SJCRH30 (cell line): ENCODE measurements around the gene KIF3A. TPM values are rescaled to one million over a fixed set of nuclear protein-coding genes. Genes with fewer than 3 reads are reported as not detected.

Source experiments
- DNase-seq, 2 experiments: peaks; one replicate each; pipeline ENCODE4 v3.0.0-alpha.2; 2015 to 2020
- H3K27ac ChIP-seq: fragments of 250-450 bp; sonication (Bioruptor Pico); 2 replicates; pipeline ENCODE4 v1.5.1; 2020; ENCODE audit warnings: mild to moderate bottlenecking, moderate library complexity
- H3K27me3 ChIP-seq: fragments of 250-450 bp; sonication (Bioruptor Pico); 2 replicates; pipeline ENCODE4 v1.5.1; 2020; ENCODE audit warnings: mild to moderate bottlenecking, moderate library complexity
- H3K36me3 ChIP-seq: fragments of 250-450 bp; sonication (Bioruptor Pico); 2 replicates; pipeline ENCODE4 v1.5.1; 2020; ENCODE audit warnings: mild to moderate bottlenecking, moderate library complexity
- H3K4me1 ChIP-seq: fragments of 250-450 bp; sonication (Bioruptor Pico); 2 replicates; pipeline ENCODE4 v1.5.1; 2020; ENCODE audit warnings: mild to moderate bottlenecking, moderate library complexity
- H3K4me3 ChIP-seq: fragments of 250-450 bp; sonication (Bioruptor Pico); 2 replicates; pipeline ENCODE4 v1.5.1; 2020; ENCODE audit warnings: mild to moderate bottlenecking, moderate library complexity
- H3K9me3 ChIP-seq: fragments of 250-450 bp; sonication (Bioruptor Pico); replicated peaks from 2 replicates; pipeline ENCODE4 v1.5.1; 2020; ENCODE audit warnings: mild to moderate bottlenecking, moderate library complexity
- total RNA-seq: library from RNA; depleted of rRNA; stranded (reverse); fragments of >200 nt; shearing (Covaris generic); gene quantifications from 2 replicates; pipeline ENCODE4 v1.2.3, GENCODE V29; 2014

KIF3A gene
- total RNA-seq, 1 experiment from 2014 or later = 8.3 TPM

GRCh38 chr5:132688536-132689339 is 48.6 kb downstream of the KIF3A start:
- no peaks in the 10 kb centered on the region for H3K36me3 ChIP-seq
- H3K4me3 ChIP-seq = no peak overlapping the region
- no peaks in the 10 kb centered on the region for H3K27me3 ChIP-seq
- no peaks in the 10 kb centered on the region for H3K4me1 ChIP-seq
- no peak overlapping the region for H3K27ac ChIP-seq
- no peak for DNase-seq
- H3K9me3 ChIP-seq = no peaks in the 10 kb centered on the region

DNA sequence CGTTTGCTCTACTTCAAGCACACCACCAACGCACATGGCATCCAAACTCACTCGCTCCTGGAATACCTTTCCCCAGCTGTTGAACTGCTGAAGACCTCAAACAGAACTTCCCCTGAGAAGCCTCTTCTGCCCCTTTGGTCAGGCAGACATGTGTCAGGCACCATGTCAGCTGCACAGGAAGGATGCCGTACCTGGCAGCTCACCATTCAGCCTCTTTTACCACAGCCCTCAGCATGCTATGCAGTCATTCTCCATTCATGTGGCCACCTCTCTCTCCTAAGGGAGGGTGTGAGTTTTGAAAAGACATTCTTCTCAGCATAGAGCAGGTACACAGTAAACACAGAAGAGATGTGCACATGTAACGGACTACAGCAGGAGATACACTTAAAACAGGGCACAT is 49.4 kb downstream of the KIF3A start:
- Histone ChIP-seq H3K36me3 (no peaks in the 10 kb centered on the region), H3K4me3 (no peak overlapping the region), H3K4me1 (no peaks in the 10 kb centered on the region), H3K27me3 (no peaks in the 10 kb centered on the region), H3K27ac (no peak overlapping the region), H3K9me3 (no peaks in the 10 kb centered on the region)
- DNase-seq = no peak

DNA sequence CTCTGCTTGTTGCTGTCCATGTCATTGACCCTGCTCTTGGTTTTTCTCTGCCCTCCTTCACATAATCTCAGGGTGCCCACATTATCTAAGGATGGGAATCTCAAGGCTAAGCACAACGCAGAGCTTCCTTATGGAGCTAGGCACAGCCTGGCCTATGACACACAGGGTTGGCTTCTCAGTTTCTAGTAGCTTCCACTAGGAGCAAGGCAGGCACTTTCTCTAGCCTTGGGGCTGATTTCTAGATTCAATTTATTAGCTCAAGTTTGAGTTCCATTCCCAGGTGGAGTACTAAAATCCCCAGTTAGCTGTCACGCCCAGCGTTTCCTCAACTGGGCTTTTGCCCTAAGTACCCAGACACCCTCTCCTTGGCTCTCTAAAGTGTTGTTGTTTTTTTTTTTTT is 51.2 kb downstream of the KIF3A start:
- no peak for DNase-seq
- Histone ChIP-seq H3K4me1 (no peaks in the 10 kb centered on the region), H3K27ac (no peak overlapping the region), H3K4me3 (no peak overlapping the region), H3K9me3 (no peaks in the 10 kb centered on the region), H3K27me3 (no peaks in the 10 kb centered on the region), H3K36me3 (no peaks in the 10 kb centered on the region)

DNA sequence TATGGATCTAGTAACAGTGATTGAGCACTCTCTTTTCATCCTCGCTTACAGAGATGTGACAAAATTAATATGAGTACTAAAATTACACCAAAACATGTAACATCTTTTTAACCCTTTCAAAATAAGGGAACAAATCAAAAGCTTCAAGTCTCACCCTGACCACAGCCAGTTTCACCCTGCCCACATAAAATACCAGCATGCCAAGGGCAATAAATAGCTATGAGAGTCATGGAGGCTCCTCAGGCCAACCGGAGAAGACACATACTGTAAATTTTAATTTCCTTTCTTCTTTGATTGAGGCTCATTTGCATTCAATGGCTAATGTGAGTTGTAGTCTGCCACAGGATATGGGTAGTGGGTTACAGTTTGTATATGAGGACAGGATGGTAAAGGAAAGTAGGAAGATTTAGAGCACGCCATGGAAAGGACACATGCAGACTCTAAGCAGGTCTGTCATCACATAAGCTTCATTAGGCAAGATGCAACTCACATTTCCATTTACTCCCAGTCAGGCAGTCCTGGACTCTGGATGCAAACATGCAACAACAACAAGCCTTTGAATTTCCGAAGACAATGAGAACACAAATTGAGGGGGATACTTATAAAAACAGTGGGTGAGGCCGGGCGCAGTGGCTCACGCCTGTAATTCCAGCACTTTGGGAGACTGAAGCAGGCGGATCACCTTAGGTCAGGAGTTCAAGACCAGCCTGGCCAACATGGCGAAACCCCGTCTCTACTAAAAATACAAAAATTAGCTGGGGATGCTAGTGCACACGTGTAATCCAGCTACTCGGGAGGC is 52.2 kb downstream of the KIF3A start:
- DNase-seq = no peak
- Histone ChIP-seq H3K27me3 (no peaks in the 10 kb centered on the region), H3K27ac (no peak overlapping the region), H3K9me3 (no peaks in the 10 kb centered on the region), H3K36me3 (no peaks in the 10 kb centered on the region), H3K4me3 (no peak overlapping the region), H3K4me1 (no peaks in the 10 kb centered on the region)

GRCh38 chr5:132684491-132684890 is 52.9 kb downstream of the KIF3A start:
- Histone ChIP-seq H3K4me3 (no peak overlapping the region), H3K27ac (no peak overlapping the region), H3K36me3 (no peaks in the 10 kb centered on the region), H3K9me3 (no peaks in the 10 kb centered on the region), H3K27me3 (no peaks in the 10 kb centered on the region), H3K4me1 (no peaks in the 10 kb centered on the region)
- no peak for DNase-seq

- Histone ChIP-seq H3K9me3 (no peaks in the 10 kb centered on the region), H3K4me3 (no peak overlapping the region), H3K27ac (no peak overlapping the region), H3K27me3 (no peaks in the 10 kb centered on the region), H3K4me1 (peaks cover 4% of the 10 kb centered on the region; the same call in 1 of the 2 replicates), H3K36me3 (no peaks in the 10 kb centered on the region)
- no peak for DNase-seq
Observed at GRCh38 chr5:132681983-132682382, 55.4 kb downstream of the KIF3A start.

DNA sequence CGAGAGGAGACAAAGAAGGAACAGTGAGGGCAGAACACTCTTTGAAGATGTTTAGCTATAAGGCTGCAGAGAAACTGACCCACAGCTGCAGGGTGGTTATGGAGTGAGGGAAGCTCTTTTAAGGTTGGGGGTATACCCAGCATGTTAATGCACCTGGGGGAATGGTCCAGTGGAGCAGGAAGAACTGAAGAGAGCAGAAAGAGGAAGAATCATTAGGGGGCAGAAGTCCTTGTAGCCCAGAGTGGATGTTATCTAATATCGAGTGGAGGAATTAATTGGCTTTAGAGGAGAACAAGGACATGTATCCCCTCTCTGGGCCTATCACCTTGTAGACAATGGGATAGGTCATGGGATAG is 55.9 kb downstream of the KIF3A start:
- DNase-seq = no peak
- Histone ChIP-seq H3K36me3 (no peaks in the 10 kb centered on the region), H3K9me3 (no peaks in the 10 kb centered on the region), H3K4me1 (peaks cover 6% of the 10 kb centered on the region; the same call in 1 of the 2 replicates), H3K4me3 (no peak overlapping the region), H3K27ac (no peak overlapping the region), H3K27me3 (no peaks in the 10 kb centered on the region)

GRCh38 chr5:132680780-132681475 is 56.4 kb downstream of the KIF3A start:
- Histone ChIP-seq H3K27ac (no peak overlapping the region), H3K4me3 (no peak overlapping the region), H3K9me3 (no peaks in the 10 kb centered on the region), H3K4me1 (peaks cover 6% of the 10 kb centered on the region; the same call in 1 of the 2 replicates), H3K27me3 (no peaks in the 10 kb centered on the region), H3K36me3 (no peaks in the 10 kb centered on the region)
- DNase-seq = no peak

- no peak overlapping the region for H3K4me3 ChIP-seq
- no peaks in the 10 kb centered on the region for H3K27me3 ChIP-seq
- H3K36me3 ChIP-seq = no peaks in the 10 kb centered on the region
- H3K4me1 ChIP-seq = peaks cover 6% of the 10 kb centered on the region; the same call in 1 of the 2 replicates
- no peaks in the 10 kb centered on the region for H3K9me3 ChIP-seq
- no peak overlapping the region for H3K27ac ChIP-seq
- DNase-seq = no peak
Observed at GRCh38 chr5:132679717-132680380, 57.5 kb downstream of the KIF3A start.

DNA sequence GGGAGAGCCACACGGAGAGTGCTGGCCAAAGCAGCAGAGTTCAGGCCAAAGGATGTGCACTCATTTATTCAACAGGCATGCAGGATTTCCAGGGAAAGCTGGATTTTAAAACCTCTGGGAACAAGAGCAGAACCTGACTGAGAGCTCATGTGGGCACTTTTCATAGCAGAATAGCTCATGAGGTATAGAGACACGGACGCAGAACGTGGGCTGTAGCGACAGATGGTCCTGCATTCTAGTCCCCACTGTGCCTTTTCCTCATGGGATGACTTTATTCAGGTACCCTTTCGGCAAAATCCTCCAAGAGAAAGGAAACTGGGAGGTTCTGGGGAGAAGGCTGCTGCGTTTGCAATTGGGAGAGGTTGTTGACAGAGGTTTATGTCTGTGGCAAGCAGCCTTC is 58.2 kb downstream of the KIF3A start:
- no peak overlapping the region for H3K4me3 ChIP-seq

GRCh38 chr5:132678735-132679134 is 58.6 kb downstream of the KIF3A start:
- Histone ChIP-seq H3K4me1 (peaks cover 6% of the 10 kb centered on the region; the same call in 1 of the 2 replicates), H3K36me3 (no peaks in the 10 kb centered on the region), H3K27me3 (no peaks in the 10 kb centered on the region), H3K4me3 (no peak overlapping the region), H3K27ac (no peak overlapping the region), H3K9me3 (no peaks in the 10 kb centered on the region)
- no peak for DNase-seq

More for the DNA sequence above, 58.2 kb downstream of the KIF3A start:
- no peaks in the 10 kb centered on the region for H3K36me3 ChIP-seq
- no peak overlapping the region for H3K27ac ChIP-seq
- no peaks in the 10 kb centered on the region for H3K27me3 ChIP-seq
- H3K9me3 ChIP-seq = no peaks in the 10 kb centered on the region
- no peak for DNase-seq
- peaks cover 6% of the 10 kb centered on the region; the same call in 1 of the 2 replicates for H3K4me1 ChIP-seq

GRCh38 chr5:132677682-132678400 is 59.5 kb downstream of the KIF3A start:
- no peaks in the 10 kb centered on the region for H3K27me3 ChIP-seq
- no peaks in the 10 kb centered on the region for H3K9me3 ChIP-seq
- DNase-seq = no peak
- no peaks in the 10 kb centered on the region for H3K36me3 ChIP-seq
- H3K27ac ChIP-seq = no peak overlapping the region
- H3K4me3 ChIP-seq = no peak overlapping the region
- peaks cover 6% of the 10 kb centered on the region; the same call in 1 of the 2 replicates for H3K4me1 ChIP-seq

DNA sequence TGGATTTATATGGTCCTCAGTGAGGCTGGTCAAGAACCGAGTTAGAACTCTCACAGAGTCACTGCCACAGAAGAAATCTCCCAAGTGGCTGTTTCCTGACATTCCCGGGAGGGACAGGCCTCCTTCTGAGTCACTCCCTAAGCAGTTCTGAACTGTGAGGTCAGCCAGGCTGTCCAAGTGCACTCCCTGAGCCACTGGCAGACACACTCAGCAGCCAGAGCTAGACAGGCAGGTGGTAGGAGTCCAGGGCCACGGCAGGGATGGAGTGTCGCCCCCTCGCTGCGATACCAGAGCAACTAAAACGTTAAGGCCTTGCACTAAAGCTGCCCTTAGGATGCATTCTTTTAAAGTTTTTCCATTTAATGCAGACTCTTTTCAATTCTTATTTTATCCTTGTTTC is 60.2 kb downstream of the KIF3A start:
- Histone ChIP-seq H3K9me3 (no peaks in the 10 kb centered on the region), H3K4me1 (peaks cover 6% of the 10 kb centered on the region; the same call in 1 of the 2 replicates), H3K27me3 (no peaks in the 10 kb centered on the region), H3K27ac (no peak overlapping the region), H3K36me3 (no peaks in the 10 kb centered on the region), H3K4me3 (no peak overlapping the region)
- peak; percentile 57 to 63 for DNase-seq
